Calu3 (cell line): ENCODE measurements around the gene GSG1. TPM values are rescaled to one million over a fixed set of nuclear protein-coding genes. Genes with fewer than 3 reads are reported as not detected.

Experiments used
- BruUV-seq: library from RNA; stranded (reverse); fragments of 400-500 nt; replicated peaks from 2 replicates; lab custom pipeline; 2021; lab: Mats Ljungman, UMichigan
- CTCF ChIA-PET: fragments of 300-600 bp; sonication (Branson Sonifier 250); formaldehyde crosslinking; loops from one replicate; lab custom pipeline; 2022; ENCODE audit warnings: antibody characterized with exemption; lab: Charles Lee
- DNase-seq: peaks from one replicate; pipeline ENCODE4 v3.0.0; 2022
- H3K27ac Mint-ChIP-seq: one replicate; pipeline ENCODE4 v1.8.0; 2022; ENCODE audit warnings: mixed read lengths; ENCODE audit not compliant: unreplicated experiment
- H3K27me3 Mint-ChIP-seq: one replicate; pipeline ENCODE4 v1.8.0; 2022; ENCODE audit warnings: mixed read lengths; ENCODE audit not compliant: unreplicated experiment
- H3K36me3 Mint-ChIP-seq: one replicate; pipeline ENCODE4 v1.8.0; 2022; ENCODE audit warnings: mild to moderate bottlenecking, moderate library complexity, mixed read lengths; ENCODE audit not compliant: insufficient read depth, unreplicated experiment
- H3K4me1 Mint-ChIP-seq: one replicate; pipeline ENCODE4 v1.8.0; 2022; ENCODE audit warnings: mild to moderate bottlenecking, low read depth, mixed read lengths; ENCODE audit not compliant: unreplicated experiment
- H3K4me3 Mint-ChIP-seq: one replicate; pipeline ENCODE4 v1.8.0; 2022; ENCODE audit warnings: mild to moderate bottlenecking, low read depth, moderate library complexity, mixed read lengths; ENCODE audit not compliant: unreplicated experiment
- H3K9me3 Mint-ChIP-seq: one replicate; pipeline ENCODE4 v1.8.0; 2022; ENCODE audit warnings: low read depth, mixed read lengths; ENCODE audit not compliant: unreplicated experiment
- intact Hi-C: fragments of 100-400 bp; cut with micrococcal nuclease; formaldehyde crosslinking; loops from one replicate; pipeline ENCODE4 v1.10.0; 2022; ENCODE audit not compliant: unreplicated experiment
- total RNA-seq: library from RNA; stranded (reverse); gene quantifications from 2 replicates; pipeline ENCODE4 v1.2.3, GENCODE V29; 2022
- TF ChIP-seq, protein P1 (sequence below): fragments of 200-600 bp; IDR thresholded peaks from one replicate; pipeline ENCODE4 v1.8.0; 2022; ENCODE audit warnings: antibody characterized with exemption; ENCODE audit not compliant: unreplicated experiment

GSG1 gene
- total RNA-seq, 1 experiment from 2014 or later = not detected

- no peaks in the 10 kb centered on the region for H3K36me3 Mint-ChIP-seq
- H3K27me3 Mint-ChIP-seq = no peaks in the 10 kb centered on the region
- peaks cover 17% of the 10 kb centered on the region for H3K4me1 Mint-ChIP-seq
- CTCF ChIA-PET = no interaction called here
- TF ChIP-seq, protein P1, sequence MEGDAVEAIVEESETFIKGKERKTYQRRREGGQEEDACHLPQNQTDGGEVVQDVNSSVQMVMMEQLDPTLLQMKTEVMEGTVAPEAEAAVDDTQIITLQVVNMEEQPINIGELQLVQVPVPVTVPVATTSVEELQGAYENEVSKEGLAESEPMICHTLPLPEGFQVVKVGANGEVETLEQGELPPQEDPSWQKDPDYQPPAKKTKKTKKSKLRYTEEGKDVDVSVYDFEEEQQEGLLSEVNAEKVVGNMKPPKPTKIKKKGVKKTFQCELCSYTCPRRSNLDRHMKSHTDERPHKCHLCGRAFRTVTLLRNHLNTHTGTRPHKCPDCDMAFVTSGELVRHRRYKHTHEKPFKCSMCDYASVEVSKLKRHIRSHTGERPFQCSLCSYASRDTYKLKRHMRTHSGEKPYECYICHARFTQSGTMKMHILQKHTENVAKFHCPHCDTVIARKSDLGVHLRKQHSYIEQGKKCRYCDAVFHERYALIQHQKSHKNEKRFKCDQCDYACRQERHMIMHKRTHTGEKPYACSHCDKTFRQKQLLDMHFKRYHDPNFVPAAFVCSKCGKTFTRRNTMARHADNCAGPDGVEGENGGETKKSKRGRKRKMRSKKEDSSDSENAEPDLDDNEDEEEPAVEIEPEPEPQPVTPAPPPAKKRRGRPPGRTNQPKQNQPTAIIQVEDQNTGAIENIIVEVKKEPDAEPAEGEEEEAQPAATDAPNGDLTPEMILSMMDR = no peak
- H3K9me3 Mint-ChIP-seq = no peaks in the 10 kb centered on the region
- BruUV-seq = no TSS peak
- no peak overlapping the region for H3K4me3 Mint-ChIP-seq
- DNase-seq = no peak
- no peak overlapping the region for H3K27ac Mint-ChIP-seq
- intact Hi-C loops = no loop called here
These were observed 45.9 kb upstream of the GSG1 start for GRCh38 chr12:13149411-13149810.

- CTCF ChIA-PET = no interaction called here
- H3K36me3 Mint-ChIP-seq = no peaks in the 10 kb centered on the region
- no peaks in the 10 kb centered on the region for H3K27me3 Mint-ChIP-seq
These were observed 45.0 kb upstream of the GSG1 start for GRCh38 chr12:13148485-13148847.

DNA sequence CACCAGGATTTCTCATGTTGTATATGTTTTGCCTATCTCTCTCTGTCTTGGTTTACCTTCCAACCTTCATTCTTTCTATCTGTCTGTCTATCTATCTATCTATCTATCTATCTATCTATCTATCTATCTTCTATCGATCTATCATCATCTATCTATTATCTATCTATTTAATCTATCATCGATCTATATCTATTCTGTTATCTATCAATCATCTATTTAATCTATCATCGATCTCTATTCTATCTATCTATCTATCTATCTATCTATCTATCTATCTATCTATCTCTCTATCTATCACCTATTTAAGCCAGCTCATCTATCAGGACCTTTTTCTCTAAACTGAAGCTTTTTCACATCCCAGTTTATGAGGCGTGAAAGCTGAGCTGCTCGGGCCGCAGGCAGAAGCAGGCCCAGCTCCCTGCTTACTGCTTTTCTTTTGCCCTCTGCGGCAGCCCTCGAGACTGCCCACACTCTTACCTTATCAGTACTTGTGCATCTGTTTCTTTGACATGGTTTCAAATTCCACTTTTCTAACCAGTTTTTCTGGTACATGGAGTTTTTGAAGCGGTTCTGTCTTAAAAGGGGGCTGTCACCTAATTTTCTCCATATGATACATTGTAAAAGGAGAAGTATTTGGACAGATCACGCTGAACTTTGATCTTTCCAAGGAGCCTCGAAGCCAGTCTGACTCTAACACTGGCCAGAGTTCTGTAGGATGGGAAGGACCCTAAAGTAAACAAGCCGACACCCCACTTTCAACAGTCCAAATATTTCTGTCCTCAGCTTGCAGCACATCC lies 44.4 kb upstream of the GSG1 start:
- H3K27me3 Mint-ChIP-seq = no peaks in the 10 kb centered on the region
- no peak overlapping the region for H3K27ac Mint-ChIP-seq
- intact Hi-C loops = no loop called here
- no TSS peak for BruUV-seq
- DNase-seq = no peak
- peaks cover 20% of the 10 kb centered on the region for H3K4me1 Mint-ChIP-seq
- CTCF ChIA-PET = no interaction called here
- H3K36me3 Mint-ChIP-seq = no peaks in the 10 kb centered on the region
- TF ChIP-seq, protein P1 = no peak
- no peaks in the 10 kb centered on the region for H3K9me3 Mint-ChIP-seq
- no peak overlapping the region for H3K4me3 Mint-ChIP-seq

More at GRCh38 chr12:13148485-13148847, 45.0 kb upstream of the GSG1 start:
- no peak overlapping the region for H3K27ac Mint-ChIP-seq
- intact Hi-C loops = no loop called here
- TF ChIP-seq, protein P1 = no peak
- no peaks in the 10 kb centered on the region for H3K9me3 Mint-ChIP-seq
- no TSS peak for BruUV-seq
- H3K4me1 Mint-ChIP-seq = peaks cover 20% of the 10 kb centered on the region
- no peak overlapping the region for H3K4me3 Mint-ChIP-seq
- DNase-seq = no peak

GRCh38 chr12:13146336-13146938 lies 43.0 kb upstream of the GSG1 start:
- no TSS peak for BruUV-seq
- peaks cover 20% of the 10 kb centered on the region for H3K4me1 Mint-ChIP-seq
- intact Hi-C loops = no loop called here
- TF ChIP-seq, protein P1 = no peak
- no peak overlapping the region for H3K4me3 Mint-ChIP-seq
- no peaks in the 10 kb centered on the region for H3K9me3 Mint-ChIP-seq
- CTCF ChIA-PET = interaction anchor here (0.6 kb wide), 1 partner anchor 42 kb away, joined by 3 read pairs; no protein-coding TSS in a partner anchor
- no peaks in the 10 kb centered on the region for H3K27me3 Mint-ChIP-seq
- no peak overlapping the region for H3K27ac Mint-ChIP-seq
- DNase-seq = no peak
- H3K36me3 Mint-ChIP-seq = no peaks in the 10 kb centered on the region
